GM21360 (cell line): ENCODE data around the gene CEP78.
"Not testable (repeated sequence)": the region's sequence is repeated elsewhere in the genome, so short reads cannot be mapped to it uniquely, and the experiment has no call there.

ENCODE experiments used
- ATAC-seq: cut with Tn5 transposase; IDR thresholded peaks from one replicate; pipeline ENCODE4 v1.9.1; 2021; ENCODE audit warnings: mild to moderate bottlenecking, moderate library complexity; ENCODE audit not compliant: unreplicated experiment

CEP78 gene

GRCh38 chr9:78280982-78281668 is 45.2 kb downstream of the CEP78 start:
- no peak for ATAC-seq

GRCh38 chr9:78284181-78284580 is 48.3 kb downstream of the CEP78 start:
- ATAC-seq, result not testable (repeated sequence)

- ATAC-seq, result no peak
Observed at GRCh38 chr9:78286125-78286524, 50.2 kb downstream of the CEP78 start.

- no peak for ATAC-seq
Observed at GRCh38 chr9:78286946-78287388, 51.1 kb downstream of the CEP78 start.

GRCh38 chr9:78288214-78288892 is 52.5 kb downstream of the CEP78 start:
- ATAC-seq, result no peak

GRCh38 chr9:78289474-78289873 is 53.6 kb downstream of the CEP78 start:
- ATAC-seq, result no peak

- ATAC-seq, result no peak
Observed at GRCh38 chr9:78291240-78291925, 55.5 kb downstream of the CEP78 start.

GRCh38 chr9:78292026-78292425 is 56.2 kb downstream of the CEP78 start:
- no peak for ATAC-seq

- no peak for ATAC-seq
Observed at GRCh38 chr9:78292716-78293497, 57.0 kb downstream of the CEP78 start.

- no peak for ATAC-seq
Observed at GRCh38 chr9:78294290-78295176, 58.7 kb downstream of the CEP78 start.

GRCh38 chr9:78295177-78295575 is 59.3 kb downstream of the CEP78 start:
- no peak for ATAC-seq

- ATAC-seq, result no peak
Observed at GRCh38 chr9:78295731-78296130, 59.9 kb downstream of the CEP78 start.

- no peak for ATAC-seq
Observed at GRCh38 chr9:78296201-78296892, 60.5 kb downstream of the CEP78 start.

- peak; percentile 98 for ATAC-seq
Observed at GRCh38 chr9:78296893-78297671, 61.2 kb downstream of the CEP78 start, which contains the start of gene PSAT1. Gene PSAT1, plus strand, starts transcription at chr9:78297125. Its CDS starts 86 bp downstream, at chr9:78297211.

GRCh38 chr9:78297672-78297961 is 61.7 kb downstream of the CEP78 start:
- no peak for ATAC-seq

GRCh38 chr9:78298046-78298765 is 62.3 kb downstream of the CEP78 start:
- ATAC-seq, result no peak

GRCh38 chr9:78300209-78300608 is 64.3 kb downstream of the CEP78 start:
- ATAC-seq, result no peak

GRCh38 chr9:78301466-78301865 is 65.6 kb downstream of the CEP78 start:
- ATAC-seq, result no peak
